GM15510 (cell line): ENCODE data around the gene GPR173.

ENCODE experiments used
- POLR2A ChIP-seq: IDR thresholded peaks from 3 replicates; pipeline ENCODE4 v1.6.1; 2011; ENCODE audit warnings: borderline replicate concordance; ENCODE audit not compliant: insufficient read length; ENCODE audit errors: extremely low read depth

Gene GPR173

GRCh38 chrX:53093748-53094581 is 45.4 kb downstream of the GPR173 start, which contains the start of gene KANTR:
KANTR (plus strand) TSS chrX:53094142; CDS start chrX:53124273, 30,131 bp downstream.
- TF ChIP-seq POLR2A = peak; percentile 33

GRCh38 chrX:53094582-53094905 is 46.0 kb downstream of the GPR173 start:
- no peak for TF ChIP-seq POLR2A

GRCh38 chrX:53095796-53096195 is 47.2 kb downstream of the GPR173 start:
- TF ChIP-seq POLR2A = no peak

- TF ChIP-seq POLR2A = no peak
Measured at GRCh38 chrX:53114864-53115549, 66.4 kb downstream of the GPR173 start.

GRCh38 chrX:53115550-53115874 is 66.9 kb downstream of the GPR173 start:
- no peak for TF ChIP-seq POLR2A

- no peak for TF ChIP-seq POLR2A
Measured at GRCh38 chrX:53116101-53116500, 67.5 kb downstream of the GPR173 start.

- no peak for TF ChIP-seq POLR2A
Measured at GRCh38 chrX:53122013-53122412, 73.4 kb downstream of the GPR173 start.

- TF ChIP-seq POLR2A = no peak
Measured at GRCh38 chrX:53125506-53125905, 76.9 kb downstream of the GPR173 start.

GRCh38 chrX:53126377-53126776 is 77.8 kb downstream of the GPR173 start:
- TF ChIP-seq POLR2A = no peak

GRCh38 chrX:53128097-53128749 is 79.6 kb downstream of the GPR173 start:
- no peak for TF ChIP-seq POLR2A
